Dermis microvascular lymphatic vessel endothelial cell (primary cell): Measurements from ENCODE around the gene AUTS2. TPM values are rescaled to one million over a fixed set of nuclear protein-coding genes. Genes with fewer than 3 reads are reported as not detected.

Experiments used
- DNase-seq, 2 donors: peaks; one replicate each; pipeline versions ENCODE4 v3.0.0 to v3.0.0-alpha.2; 2010; ENCODE audit warnings: low read depth in 2 of 2
- total RNA-seq: library from RNA; depleted of rRNA; stranded (reverse); fragments of >200 nt; gene quantifications from 2 replicates; pipeline ENCODE4 v1.2.1, GENCODE V29; 2014

AUTS2 gene
- total RNA-seq, 1 donor from 2014 or later, result 0.51 TPM

DNA sequence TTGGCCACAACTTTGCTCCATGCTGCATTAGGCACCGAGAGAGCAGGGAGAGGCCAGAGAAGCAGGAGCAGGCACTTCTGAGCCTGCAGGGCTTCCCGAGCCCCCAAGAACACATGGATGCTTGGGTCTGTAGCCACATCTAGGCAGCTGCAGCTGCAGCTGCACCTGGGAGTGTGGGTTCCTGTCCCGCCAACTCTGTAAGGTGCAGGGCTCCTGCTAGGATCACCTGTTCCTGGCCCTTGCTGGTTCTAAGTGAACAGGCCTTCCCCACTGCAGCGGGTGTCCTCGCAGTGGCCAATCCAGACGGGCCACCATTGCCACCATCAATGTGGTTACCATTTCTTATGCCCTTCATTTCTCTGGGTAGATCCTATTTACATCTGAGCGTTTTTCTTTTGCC, 330.3 kb downstream of the AUTS2 start:
- no peak for DNase-seq

DNA sequence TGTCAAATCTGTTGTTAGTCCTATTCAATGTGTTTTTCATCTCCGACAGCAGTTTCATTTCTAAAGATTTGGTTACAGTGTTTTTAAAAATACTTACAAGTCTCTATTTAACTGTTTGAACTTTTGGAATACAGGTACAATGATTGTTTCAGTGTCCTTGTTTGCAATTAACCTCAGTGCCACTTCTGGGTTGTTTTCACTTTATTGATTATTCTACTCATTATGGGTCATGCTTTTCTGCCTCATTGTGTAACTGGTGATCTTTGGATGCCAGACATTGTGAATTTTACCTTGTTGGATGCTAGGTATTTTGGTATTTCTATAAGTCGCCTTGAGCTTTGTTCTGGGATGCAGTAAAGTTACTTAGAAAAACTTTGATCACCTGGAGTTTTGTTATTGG, 331.3 kb downstream of the AUTS2 start:
- DNase-seq, result no peak

DNA sequence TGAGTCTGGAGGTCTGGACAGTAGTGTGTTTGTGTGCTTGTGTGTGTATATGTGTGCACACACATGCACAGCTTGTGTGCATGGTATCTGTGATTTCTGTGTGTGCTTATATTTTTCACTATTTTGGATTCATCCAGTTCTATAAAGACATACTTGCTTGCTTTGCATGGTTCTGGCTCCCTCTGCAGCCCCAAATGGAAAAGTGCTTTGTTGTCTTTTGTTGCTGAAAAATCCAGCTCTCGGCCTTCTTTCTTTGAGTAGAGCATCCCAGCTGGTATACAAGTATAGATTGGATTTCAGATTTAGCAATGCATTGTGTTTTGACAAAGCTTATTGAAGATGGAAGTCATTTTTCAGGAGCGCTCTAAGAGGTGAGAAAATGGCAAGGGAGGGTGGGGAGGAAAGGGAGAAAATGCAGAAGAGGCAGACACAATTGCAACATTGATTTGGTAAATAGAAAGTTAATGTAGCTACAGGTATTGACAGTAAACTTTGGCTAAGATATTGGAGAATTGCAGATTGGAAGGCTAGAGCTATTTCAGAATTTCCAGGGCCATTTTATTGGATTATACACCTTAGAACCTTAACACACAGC, 333.9 kb downstream of the AUTS2 start:
- no peak for DNase-seq

DNA sequence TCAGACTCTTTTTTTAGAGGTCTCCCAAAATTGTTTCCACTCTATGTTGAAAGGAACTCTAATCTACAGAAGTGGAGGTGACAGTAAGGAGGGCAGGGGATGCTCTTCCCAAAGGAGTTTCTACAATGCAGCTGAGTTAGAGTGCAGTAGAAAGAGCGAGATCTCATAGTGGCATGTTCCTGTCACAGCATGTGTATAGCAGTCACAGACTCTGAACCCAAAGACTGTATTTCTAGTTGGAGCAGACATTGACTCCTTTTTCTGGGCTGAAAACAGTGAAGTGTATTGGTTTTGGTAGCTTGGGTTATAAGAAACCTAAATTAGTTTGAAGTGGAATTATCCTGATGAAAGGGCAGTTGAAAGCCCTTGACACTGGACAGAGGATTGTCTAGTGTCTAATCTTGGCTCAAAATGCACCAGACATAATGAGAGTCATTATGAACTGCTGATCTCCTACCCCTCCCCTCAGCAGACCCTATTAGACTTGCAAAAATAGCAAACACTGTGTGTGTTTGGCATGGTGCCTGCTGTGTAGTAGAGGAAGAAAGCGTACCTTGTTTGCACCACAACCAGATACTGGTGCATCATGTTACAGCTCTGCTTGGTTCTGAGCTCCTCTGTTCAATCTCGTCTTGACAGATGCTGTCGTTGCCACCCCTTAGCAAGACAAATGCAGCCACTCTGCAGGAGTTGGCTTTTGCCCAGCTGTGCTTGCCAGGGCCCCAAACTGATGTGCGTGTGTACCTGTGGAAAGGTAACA, 336.0 kb downstream of the AUTS2 start:
- DNase-seq, result no peak

DNA sequence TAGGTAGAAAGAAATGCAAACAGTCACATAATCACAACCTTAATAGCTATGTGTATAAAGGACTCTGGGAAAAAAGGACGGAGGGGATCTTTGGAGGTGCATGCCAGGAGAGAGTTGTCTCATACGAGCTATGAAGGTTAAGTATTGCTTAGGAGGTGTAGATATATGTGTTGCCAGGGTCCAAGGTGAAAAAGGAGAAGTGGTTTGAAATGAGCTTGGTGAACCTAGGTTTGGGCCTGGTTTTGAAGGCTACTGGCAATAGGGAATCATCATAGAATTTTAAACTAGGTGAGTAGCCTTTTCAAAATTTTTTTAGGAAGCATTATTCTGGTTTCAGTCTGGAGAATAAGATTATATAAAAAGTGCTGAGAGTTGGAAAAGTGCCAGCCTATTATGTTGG, 336.8 kb downstream of the AUTS2 start:
- DNase-seq, result no peak

DNA sequence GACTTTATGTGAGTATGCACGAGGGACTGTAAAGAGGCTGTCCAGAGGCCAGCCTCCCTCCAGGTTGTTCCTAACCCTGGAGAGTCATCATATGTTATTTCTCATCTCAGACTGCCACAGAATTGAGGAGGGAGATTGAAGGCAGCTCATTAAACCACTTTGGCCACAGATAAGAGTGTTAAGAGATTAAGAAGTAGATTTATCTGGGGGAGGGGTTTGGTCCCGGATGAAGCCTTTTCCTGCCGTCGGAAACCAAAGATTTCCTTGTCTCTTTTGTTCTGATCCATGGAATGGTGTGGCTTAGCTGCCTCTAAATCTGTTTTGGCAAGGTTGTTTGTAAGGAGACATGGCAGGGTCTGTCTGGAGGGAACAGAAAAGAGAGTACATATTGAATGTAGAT, 338.8 kb downstream of the AUTS2 start:
- DNase-seq, result no peak

DNA sequence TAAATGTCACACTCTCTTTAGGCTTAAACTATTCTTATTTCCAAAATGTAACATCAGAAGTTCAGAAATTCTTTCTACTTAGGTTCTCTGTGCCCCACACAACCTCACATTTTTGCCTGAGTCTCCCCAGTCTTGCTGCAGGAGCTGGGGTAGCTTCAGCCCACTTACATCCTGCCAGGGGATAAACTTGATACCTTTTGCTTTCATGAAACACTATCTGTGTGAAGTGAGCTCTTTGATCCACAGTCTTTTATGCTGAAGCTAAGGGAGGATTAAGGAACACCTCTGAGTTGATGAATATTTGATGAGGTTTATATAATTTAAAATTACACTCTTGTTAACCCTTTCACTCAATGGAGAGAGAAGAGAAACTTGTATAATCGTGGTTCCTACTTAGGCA, 341.0 kb downstream of the AUTS2 start:
- DNase-seq, result no peak

DNA sequence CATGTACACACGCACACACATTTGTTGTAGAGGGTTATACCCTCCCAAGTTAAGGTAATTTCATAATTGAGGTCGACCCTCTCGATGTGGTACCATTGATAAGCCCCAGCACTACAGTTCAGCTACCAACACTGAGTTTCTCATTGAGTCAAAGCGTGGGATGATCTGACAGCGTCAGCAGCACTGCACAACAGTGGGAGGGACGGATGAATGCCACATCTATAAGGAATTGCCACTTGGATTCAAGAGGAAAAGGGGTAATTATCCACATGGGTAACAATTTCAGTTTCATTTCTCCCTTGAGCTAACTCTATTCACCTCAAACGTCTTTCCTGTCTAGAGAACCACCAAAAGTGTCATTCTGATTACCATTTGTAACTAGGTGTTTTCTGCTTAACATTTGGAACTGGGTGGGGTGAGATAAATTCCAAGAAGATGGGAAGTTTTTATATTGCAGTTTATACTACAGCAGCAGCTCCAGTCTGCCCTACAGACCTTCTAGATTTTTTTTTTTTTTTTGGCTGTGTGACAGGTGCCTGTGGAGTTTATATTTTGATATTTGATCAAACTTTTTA, 342.9 kb downstream of the AUTS2 start:
- DNase-seq, result no peak

DNA sequence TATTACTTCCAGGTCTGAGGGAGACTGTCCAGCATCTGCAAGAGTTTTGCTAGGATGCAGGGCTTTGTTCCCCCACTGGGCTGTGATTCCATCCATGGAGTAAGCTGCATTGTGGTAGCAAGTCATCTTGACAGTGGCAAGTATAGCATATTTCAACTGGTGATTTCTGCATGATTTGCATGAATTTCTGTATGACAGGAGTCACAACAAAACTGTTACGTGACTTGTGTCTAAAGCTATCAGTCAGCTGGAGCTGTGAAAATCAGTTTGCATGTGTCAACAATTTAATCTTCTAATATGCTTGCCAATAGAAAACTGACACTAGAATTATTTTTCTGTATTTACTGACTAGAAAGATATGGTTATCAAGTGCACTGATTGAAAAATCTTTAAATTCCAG, 344.3 kb downstream of the AUTS2 start:
- DNase-seq, result no peak

DNA sequence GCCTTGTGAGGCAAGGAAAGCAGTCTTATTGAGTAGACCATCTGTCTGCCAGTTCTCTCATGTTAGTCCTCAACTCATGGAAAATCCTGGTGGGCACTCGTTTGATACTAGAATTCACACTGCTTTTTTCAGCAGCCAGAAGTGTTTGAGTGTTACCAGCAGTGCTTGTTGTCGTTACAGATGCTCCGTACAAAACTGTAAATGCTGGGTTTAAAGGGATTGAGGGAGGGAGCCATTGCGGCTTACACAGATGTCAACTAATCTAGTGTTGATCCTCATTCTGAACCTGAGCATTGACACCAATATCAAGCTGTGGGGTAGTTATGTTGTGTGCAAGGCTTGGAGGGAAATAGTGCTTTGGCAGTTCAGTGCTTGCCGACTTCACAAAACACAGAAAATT, 348.6 kb downstream of the AUTS2 start:
- DNase-seq, result no peak

DNA sequence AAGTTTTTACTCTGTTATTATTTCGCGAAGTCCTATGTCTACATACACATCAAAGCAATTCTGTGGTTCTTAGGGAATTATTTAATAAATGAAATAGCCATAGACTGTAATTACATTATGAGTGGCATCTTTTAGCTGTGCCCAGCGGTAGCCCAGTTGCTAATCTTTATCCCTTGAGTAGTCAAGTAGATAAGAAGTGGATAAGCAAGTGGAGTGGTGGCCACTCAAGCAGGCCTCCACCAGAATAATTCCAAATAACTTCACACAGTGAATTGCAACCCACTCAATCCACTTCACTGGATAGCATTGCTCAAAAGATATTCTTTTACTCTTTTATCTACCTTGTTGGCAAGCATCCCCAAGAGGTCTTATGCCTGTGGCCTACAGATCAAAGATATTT, 349.7 kb downstream of the AUTS2 start:
- no peak for DNase-seq

DNA sequence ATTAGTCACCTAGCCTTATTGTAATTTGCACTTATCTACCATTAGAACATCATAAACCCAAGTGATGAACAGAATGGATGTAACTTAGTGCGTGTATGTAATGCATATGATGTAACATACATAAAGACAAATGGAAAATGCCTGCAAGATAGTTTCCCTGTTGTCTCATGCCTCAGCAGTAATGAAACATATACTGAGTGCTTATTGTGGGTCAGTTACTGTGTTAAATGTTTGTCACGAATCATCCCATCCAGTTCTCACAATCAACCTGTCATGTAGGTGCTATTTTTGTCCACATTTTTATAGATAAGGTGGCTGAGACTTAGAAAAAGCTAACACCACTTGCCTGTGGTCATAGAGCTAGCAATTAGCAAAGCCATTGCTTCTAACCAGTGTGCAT, 350.8 kb downstream of the AUTS2 start:
- DNase-seq, result no peak

DNA sequence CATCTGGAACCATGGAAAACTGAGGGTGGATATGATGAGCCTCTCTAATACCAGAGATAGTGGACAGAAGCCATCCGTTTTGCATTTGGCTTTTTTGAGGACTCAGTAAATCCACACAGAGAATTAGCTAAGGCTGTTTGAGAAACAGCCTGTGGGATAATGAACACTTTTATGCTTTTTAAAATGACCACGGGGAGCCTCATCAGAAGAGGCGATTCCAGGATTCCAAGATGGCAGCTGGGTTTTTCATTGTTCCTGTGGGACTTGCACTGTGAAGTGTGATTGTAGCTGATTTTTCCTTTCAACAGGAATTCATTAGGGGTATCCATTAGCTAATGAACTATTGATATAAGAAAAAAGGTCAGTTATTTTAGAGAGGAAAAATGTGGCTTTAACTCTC, 353.2 kb downstream of the AUTS2 start:
- DNase-seq, result no peak

DNA sequence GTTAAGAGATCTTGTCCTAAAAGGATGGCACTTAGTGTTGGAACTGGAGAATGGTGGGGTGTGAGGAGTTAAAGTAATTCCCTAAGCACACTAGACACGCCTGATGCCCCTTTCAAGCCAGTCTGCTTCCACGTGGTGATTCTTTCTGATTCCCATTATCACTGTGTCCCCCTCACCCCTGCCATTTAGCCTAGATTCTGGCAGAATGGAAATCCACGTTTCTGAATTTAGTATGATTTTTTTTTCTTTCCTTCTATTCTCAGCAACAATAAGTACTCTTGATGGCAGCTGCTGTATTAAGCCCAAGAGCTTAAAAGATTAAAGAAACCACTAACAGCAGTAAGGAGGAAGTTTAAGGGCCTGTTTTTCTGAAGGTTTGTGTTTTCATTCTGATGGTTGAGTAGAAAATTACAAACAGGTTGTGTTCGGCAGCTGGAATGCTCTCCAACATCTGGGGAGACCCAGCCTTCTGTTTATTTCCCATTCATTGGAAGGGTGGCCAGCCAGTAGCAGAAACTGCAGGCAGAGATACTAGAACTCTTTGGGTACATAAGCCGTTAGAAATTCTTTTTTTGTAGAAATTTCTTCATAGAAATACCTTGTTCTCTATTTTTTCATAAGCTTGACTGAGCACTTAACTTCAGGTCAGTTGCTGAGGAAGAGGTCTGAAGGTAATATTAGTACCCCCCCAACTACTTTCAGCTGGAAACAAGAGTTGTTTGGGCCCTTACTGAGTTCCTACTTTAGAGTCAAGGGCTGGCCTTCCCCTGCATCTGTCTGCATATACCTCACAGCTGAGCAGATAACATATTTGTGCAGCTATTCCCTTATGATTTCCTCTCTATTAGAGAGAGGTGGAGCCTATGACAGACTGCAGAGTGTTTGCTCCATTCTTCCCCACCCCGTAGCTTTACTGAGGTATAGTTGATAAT, 355.1 kb downstream of the AUTS2 start:
- no peak for DNase-seq

DNA sequence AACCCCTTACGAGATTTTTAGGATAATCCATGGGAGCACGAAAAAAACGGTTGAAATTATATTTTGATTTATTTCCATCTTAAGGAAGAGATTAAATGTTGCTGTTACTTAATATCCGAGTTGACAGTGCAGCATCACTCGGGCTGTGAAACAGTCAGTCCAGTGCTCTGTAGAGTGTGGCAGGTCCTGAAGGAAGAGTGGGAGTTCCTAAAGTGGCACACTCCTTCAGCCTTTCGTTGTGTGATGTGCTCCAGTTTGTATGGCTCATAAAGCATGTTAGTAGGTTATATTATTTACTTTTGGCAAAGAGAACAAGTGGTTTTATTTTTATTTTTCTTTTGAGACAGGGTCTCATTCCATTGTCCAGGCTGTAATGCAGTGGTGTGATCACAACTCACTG, 358.3 kb downstream of the AUTS2 start:
- DNase-seq, result no peak

DNA sequence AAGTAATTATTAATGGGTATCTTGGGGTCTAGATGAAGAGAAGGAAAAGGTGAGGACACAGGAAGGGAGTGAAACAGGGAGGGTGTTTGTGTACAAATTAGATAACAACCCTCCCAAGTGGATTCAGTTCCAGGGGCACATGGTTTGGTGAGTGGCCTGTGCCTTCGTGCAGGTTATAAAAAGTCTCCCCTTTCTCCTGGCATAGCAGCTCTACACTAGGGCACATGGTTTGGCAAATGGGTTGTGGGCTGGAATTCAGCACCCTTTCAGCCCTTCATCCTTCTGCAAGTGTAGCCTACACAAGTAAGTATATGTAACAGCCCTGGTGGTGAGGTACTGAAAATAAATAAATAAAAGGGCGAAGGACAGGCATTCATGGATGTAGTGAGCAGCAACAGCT, 359.4 kb downstream of the AUTS2 start:
- DNase-seq, result no peak

DNA sequence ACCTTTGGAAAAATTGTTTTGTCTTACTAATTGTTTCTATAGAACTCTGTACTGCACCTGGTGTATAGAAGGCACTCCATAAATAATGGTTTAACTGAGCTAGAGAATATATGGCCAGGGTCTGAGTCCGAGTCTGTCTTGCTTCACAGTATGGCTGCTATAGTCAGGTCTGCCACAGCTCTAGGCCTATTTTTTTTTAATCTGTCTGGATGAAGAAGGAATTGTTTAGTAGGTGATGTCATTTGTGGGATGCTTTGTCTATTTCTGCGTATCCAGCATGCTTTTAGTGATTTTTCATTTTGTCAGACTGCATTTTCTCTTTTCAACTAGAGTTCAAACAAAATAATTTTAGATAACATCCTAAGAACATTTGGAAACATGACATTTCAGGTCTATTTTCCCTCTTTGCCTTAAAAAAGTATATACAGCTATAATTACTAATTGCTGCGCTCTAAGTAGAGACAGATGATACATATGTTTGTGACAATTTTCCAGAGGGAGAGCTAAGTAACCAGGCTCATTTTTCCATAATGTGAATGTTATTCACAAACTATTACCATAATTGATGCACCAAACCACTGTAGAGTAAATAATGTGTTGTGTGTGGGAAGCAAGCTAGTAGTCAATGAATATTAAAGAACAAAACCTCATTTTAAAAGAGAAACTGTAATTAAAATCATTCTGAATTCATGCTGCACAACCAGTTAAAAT, 361.7 kb downstream of the AUTS2 start:
- no peak for DNase-seq

DNA sequence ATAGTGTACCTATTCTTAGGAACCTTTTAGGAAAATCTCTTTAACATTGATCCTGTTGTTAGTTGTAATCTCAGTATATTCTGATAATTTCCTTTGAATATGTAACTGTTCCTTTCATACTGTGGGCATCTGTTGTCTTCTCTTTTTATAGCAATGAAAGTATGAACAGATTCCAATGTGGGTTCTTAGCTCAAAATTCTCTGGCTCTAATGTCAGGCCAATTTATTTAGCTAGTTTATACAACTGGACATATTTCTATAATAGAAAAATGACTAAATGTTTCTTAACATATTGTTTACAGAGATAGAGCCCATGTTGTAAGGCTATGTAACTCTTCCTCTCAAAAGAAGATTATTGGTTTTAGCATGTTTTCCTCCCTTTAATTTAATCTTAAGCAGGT, 363.2 kb downstream of the AUTS2 start:
- no peak for DNase-seq

DNA sequence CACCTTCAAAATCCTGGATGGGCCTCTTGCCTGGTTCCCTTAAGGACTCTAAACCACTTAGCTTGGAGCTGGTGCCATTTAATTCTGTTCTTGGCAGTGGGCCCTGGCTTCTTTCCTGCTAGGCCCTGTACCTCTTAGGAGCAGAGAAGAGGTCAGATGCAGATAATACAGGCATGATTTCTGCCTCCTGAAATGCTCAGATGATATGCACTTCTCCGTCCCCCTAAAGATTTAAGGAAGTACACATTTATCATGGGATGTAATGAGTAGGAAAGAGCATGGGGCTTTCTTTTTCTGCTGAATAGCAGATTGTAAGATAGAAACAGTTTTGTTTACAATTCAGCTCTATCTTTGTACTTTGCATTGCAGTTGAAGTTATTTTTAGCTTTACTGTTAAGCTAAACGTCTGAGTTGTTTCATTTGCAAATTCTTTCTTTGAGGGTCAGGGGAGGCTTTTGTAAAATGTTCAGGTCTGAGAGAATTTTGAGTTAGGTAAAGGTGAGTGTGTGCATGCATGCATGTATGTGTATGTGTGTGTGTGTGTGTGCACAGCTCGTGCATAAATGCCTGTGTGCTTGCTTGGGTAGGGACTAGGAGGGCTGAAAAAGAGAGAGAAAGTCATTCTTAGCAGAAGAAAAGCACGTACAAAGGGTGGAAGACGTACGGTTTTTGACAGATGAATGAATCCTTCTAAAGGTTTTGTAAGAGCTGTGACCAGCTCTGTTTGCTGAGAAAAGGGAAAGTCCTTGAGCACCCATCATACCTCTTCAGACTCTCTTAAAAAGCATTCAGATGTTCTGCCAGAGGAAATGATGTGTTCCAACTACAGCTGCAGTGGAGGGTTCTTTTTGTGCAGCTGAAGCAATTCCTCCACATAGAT, 364.2 kb downstream of the AUTS2 start:
- no peak for DNase-seq

DNA sequence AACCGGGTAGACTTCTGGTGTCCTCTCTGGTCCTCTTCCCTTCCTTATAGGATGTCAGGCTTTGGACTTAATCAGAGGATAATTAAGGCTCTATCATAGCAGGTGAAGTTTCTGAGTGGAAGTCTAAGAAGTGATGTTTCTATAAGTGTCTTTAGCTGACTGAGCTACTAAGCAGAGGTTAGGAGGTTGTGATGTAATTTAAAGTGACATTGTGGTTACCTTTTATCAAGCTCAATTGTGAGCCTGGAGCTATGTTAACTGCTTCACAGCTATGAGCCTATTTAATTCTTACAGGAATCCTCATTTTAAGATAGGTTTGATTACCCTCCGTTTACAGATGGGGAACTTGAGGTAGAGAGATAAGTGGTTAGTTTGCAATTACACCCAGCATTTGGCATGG, 365.1 kb downstream of the AUTS2 start:
- DNase-seq, result no peak
